GM21526 (cell line): ENCODE results near the gene ESPL1.
A peak's percentile ranks its signal among the peaks of the same experiment; 100 is the strongest.

Experiments
- ATAC-seq: cut with Tn5 transposase; IDR thresholded peaks from one replicate; pipeline ENCODE4 v1.9.1; 2021; ENCODE audit warnings: moderate library complexity; ENCODE audit not compliant: unreplicated experiment, low FRiP score

Gene ESPL1

DNA sequence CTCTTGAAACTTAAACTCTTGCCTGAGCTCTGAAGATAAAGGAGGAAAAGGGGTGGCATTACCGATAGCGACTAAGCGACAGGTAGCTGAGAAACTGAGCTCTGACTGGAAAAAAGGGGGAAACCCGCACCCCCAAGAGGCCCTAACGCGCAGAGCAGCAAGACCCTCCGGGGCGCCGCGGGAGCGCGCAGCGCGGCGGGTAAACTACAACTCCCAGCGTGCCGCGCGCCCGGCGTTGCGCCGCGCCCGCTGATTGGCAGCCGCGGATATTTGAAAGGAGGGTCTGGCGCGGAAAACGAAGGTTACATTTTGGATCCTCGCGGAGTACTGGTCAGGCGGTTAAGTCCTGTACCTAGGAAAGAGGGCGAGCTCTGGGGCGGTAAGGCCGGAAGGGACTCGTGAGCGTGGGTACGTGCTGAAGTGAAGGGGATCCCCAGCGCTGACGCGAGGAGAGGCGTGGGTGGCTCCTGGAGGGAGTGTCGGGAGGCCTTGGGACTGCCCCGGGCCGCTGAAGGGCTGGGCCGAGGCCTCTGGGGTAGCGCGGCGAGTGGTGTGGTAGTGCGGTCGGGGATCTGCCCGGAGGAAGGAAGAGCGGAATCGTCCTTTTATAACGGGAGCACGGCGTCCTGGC lies at the start of gene ESPL1:
ESPL1 (plus strand) TSS at position 301 of the 631 bp plus-strand sequence. CDS start 468 bp downstream, outside the sequence.
- peak; percentile 74 for ATAC-seq

- ATAC-seq, result no peak
Measured at GRCh38 chr12:53218551-53219291, 49.4 kb upstream of the ESPL1 start.

DNA sequence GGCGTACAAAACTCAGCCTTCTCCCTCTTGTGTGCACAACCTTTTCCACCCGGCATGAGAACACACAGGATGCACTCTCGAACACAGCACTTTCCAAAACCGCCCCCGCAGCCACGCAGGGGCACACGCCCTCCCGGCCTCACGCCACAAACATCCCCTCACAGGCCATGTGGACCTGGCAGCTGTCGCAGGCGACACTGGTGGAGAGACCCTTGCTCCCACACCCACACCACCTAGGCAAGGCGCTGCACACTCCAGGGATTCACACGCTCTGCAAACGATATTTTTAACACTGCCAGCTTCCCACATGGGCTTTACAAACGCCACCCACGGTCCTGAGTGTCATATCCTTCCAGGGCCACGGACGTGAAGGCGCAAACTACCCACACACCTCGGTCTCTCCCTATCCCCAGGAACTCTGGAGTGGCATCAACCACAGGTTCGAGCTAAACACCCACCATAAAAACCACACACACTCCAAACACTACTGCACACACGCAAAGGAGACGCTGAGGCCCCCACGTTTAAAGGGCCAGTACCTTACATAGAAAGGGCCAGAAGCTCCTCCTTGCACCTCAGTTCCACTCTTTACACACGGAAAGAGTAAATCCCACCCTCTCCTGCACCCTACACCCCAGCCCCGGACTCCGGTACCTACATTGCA lies 48.7 kb upstream of the ESPL1 start:
- ATAC-seq, result peak; percentile 8

GRCh38 chr12:53219956-53220693 lies 48.0 kb upstream of the ESPL1 start:
- ATAC-seq, result peak; percentile 30

DNA sequence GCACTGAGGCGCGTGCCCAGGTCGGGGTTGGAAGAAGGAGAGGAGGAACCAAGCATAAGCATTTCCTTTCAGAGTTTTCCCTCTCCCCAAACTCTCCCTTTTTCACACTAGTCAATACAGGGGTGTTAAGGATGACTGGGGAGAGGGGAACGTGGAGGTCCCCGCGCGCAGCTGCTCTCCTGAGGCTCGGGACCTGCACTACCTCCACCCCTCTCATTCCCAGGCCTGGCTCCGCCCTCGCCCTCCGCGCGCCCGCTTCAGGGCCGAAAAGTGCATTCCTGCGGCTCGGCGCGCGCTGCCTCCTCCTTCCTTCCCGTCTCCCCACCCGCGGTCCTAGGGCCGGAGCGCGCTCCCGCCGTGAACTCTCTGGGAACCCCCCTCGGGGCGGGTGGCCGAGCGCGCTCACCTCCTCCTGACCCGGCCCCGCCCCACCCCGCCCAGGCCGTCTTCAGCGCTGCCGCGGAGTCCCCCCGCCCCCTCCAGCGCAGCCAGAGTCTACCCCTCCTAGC lies 47.4 kb upstream of the ESPL1 start:
- ATAC-seq, result peak; percentile 42

DNA sequence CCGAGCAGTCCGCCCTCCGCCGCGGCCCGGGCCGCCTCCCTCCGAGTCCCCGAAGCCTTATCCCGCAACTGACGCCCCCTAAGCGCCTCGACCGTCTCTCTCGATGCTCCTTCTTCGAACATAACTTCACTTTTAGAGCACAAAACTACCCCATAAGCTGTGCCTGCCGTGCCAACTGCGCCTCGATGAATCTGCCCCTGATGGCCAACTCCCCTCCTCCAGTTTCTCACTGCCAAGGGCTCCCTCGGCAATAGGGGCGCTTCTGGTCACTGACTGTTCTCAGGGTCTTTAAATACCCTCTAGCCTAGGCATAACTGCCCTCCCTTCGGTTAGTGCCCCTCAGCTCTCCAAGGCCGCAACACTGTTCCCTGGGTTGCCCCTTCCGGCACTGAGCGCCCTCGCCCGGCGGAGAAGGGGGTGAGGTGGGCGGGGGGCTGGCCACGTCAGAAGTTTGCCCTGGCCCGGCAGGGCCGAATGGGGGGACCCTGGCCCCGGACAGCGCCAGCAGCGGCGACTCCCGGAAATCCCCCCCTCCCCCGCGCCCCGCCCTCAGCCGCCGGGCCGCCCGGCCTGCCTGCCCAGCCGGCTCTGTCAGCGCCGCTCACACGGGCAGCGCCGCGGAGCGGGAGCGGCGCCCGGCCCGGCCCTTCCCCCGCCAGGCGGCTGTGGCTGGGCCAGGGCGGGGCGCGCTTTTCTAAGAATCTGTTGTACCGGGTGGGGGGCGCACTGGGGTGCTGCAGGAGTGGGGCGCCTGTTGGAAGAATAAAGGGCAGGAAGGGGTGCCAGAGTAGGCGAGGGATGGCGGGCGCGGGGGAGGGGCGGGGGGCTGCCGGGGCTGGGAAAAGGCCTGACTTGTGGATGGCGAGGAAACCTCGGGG lies 46.7 kb upstream of the ESPL1 start:
- peak; percentile 21 for ATAC-seq

GRCh38 chr12:53222170-53222721 lies 45.9 kb upstream of the ESPL1 start:
- ATAC-seq, result no peak

DNA sequence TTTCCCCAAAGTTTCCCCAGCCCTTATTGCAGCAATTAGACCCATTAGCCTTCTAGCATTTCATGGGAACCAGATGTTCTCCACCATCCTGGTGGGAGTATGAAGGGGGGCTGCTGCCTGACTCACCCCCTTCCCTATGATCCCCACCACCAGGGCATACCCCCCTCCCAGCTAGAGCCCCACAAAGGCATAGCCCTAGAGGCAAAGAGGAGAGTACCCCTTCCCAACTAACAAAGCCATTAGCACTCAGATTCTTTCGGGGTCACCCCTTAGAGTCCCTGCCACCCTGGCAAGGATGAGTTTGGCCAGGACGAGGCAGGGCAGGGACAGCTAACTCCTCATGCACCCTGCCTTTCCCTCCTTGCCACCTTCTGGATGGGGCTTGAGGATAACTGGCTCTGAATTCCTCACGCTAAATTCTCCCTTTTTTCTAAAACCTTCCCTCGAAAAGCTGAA lies 45.3 kb upstream of the ESPL1 start:
- no peak for ATAC-seq

GRCh38 chr12:53223389-53224060 lies 44.6 kb upstream of the ESPL1 start:
- no peak for ATAC-seq

DNA sequence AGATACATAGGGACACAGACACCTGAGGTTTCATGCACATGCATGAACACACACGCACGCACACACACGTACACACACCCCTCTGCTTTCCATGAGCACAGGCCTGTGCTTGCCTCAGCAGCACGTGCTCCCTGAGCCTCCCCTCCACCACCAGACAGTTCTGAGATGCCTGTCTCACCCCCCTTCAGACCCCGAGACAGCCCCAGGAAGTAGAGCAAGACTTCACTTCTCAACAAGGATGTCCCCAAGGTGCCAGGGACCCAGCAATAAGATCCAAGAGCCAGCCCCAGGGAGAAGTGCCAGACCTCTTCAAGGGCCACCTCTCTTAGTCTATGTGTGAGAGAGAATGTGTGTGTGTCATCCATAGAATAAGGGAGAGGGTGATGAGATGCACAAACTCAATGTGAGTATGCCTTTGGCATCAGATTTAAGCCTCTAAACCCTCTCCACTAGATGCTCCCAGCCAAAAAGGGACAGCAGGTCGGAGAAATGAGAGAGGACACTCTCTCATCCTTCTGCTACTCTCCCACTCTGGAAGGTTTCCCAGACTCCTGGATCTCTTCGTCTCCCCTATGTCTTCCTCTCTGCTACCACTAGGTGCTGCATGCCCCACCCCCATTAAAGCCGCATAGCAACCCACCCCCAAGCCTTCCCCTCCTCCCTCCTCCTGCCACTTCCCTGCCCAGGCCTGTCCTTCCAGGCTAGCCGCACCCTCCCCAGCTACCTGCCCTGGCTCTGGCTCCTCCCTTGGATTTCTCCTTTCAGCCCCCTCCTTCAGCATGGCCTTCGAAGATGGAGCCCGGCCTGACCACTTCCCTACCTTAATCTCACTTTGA lies 43.8 kb upstream of the ESPL1 start:
- ATAC-seq, result no peak

- no peak for ATAC-seq
Measured at GRCh38 chr12:53224897-53225634, 43.0 kb upstream of the ESPL1 start.

GRCh38 chr12:53225635-53226424 lies 42.3 kb upstream of the ESPL1 start:
- ATAC-seq, result no peak

DNA sequence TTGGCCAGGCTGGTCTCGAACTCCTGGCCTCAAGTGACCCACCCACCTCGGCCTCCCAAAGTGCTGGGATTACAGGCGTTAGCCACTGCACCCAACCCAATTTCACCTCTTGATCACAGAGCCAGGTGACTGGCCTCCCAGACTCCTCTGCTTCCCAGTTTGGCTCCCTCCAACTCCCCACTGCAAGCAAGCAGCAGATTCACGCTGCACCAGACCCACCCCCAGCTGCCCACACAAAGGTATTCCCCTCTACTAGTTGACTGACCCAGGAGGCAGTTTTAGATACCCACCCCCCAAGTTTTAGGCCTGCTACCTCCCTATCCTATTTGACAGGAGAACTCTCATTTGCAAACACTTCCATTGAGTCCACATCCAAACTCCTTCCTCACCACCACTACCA lies 41.3 kb upstream of the ESPL1 start:
- no peak for ATAC-seq

DNA sequence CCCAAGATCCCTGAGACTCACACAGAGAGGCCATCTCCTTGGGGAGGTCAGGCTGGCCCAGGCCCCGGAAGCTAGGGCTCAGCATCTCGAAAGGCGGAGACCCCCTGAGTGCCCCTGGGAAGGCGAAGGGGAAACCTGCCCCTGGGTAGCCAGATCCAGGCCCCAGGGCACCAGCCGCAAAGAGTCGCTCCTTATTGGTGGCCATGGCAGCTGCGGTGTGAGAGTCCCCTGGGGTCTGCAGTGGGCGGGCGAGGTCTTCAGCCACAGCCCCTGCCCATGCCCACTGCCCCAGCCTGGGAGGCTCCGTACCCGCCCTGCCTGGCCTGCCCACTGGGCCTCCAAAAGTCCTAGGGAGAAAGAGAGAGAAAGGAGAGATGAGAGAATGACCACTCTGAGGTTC lies 40.8 kb upstream of the ESPL1 start:
- no peak for ATAC-seq

DNA sequence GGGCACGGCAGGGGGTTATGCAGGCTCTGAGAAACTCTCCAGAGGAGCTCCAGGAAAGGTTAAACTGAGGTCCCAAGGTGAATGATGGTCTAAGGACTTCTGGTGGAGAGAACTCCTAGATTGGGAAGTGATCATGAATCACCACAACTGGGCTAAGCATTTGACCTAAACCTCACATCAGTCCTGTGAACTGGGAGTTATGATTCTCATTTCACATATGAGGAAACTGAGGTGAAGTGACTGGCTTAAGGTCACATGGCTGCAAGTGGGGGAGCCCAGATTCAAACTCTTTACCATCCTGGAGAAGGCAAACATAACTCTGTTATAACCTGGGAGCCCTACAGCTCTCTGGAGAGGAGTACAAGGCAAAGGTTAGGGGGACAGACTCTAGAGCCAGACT lies 40.3 kb upstream of the ESPL1 start:
- ATAC-seq, result no peak

DNA sequence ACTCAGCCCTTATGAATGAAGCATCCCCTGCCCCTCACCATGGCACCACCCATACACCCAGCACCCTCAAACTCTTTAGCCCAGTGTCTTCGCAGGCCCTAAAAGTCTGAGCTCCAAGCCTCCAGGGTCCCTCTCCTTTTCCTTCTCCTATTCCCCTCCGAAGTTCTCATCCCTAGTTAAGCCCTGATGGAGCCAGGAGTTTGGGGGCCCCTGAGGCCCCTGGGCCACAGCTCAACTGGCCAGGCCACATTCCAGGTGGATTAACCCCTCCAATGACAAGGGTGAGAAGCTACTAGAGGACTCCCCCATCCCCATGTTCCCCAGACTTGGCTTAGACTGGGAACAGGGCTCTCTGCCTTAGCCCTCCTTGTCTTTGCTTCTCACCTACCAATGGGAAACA lies 38.6 kb upstream of the ESPL1 start:
- ATAC-seq, result no peak
